HepG2 (cell line): Measurements from ENCODE around the gene EPHA6. TPM values are rescaled to one million over a fixed set of nuclear protein-coding genes. Genes with fewer than 3 reads are reported as not detected.

Source experiments
- ATAC-seq: fragments of 200-7000 bp; cut with Tn5 transposase; 3 replicates; pipeline ENCODE4 v1.9.1; 2020; ENCODE audit warnings: mild to moderate bottlenecking, moderate library complexity
- BruUV-seq: library from RNA; stranded (reverse); fragments of 400-500 nt; replicated peaks from 2 replicates; lab custom pipeline; 2021; lab: Mats Ljungman, UMichigan
- CTCF ChIA-PET: fragments of 300-600 bp; formaldehyde crosslinking; extraction: SDS; loops from one replicate; lab custom pipeline; 2021; ENCODE audit warnings: low total read pairs, inconsistent platforms, low intra/inter-chr PET ratio; lab: Yijun Ruan, JAX
- POLR2A ChIA-PET: fragments of 350-600 bp; sonication (Branson Sonifier 250); formaldehyde crosslinking; loops from one replicate; lab custom pipeline; 2020; ENCODE audit warnings: antibody characterized with exemption, inconsistent platforms; lab: Yijun Ruan, JAX
- DNase-seq: peaks from one replicate; pipeline ENCODE4 v3.0.0-alpha.2; 2015; ENCODE audit warnings: low spot score
- FAIRE-seq: peaks from 3 replicates; lab custom pipeline; 2011; peaks lifted over from hg19 to GRCh38; lab: Jason Lieb, UNC
- H2AFZ ChIP-seq: one replicate; pipeline ENCODE4 v1.6.1; 2011; ENCODE audit warnings: low read length, inconsistent platforms
- H3K27ac ChIP-seq: fragments of 300-600 bp; 3 replicates; pipeline ENCODE4 v1.8.0; 2011; ENCODE audit warnings: mixed run types, mild to moderate bottlenecking, mixed read lengths, low read length, inconsistent platforms; ENCODE audit not compliant: insufficient read depth; ENCODE audit errors: extremely low read length
- H3K27me3 ChIP-seq, 2 experiments: fragments of 200-600 bp in 1 of 2; 2 replicates in 1 of 2; 3 replicates in 1 of 2; pipeline versions ENCODE4 v1.6.0 to v1.8.0; 2011; ENCODE audit warnings: low read length in 2 of 2, mild to moderate bottlenecking in 2 of 2, moderate library complexity in 2 of 2, inconsistent platforms in 1 of 2; ENCODE audit not compliant: insufficient read depth in 2 of 2, control insufficient read depth in 1 of 2
- H3K36me3 ChIP-seq, 2 experiments: fragments of 200-600 bp in 1 of 2; replicated peaks in 1 of 2; 2 replicates in 1 of 2; 3 replicates in 1 of 2; pipeline versions ENCODE4 v1.5.1 to v1.8.0; 2011; ENCODE audit warnings: low read length in 2 of 2, inconsistent platforms in 1 of 2; ENCODE audit not compliant: insufficient read depth in 2 of 2, control insufficient read depth in 1 of 2
- H3K4me1 ChIP-seq: 2 replicates; pipeline ENCODE4 v1.5.1; 2012; ENCODE audit warnings: low read length, inconsistent platforms; ENCODE audit not compliant: insufficient read depth
- H3K4me2 ChIP-seq: 2 replicates; pipeline ENCODE4 v1.6.0; 2011; ENCODE audit warnings: low read depth, low read length, inconsistent platforms
- H3K4me3 ChIP-seq, 3 experiments: fragments of 200-600 bp in 1 of 3; sonication (generic), shearing (Covaris generic) in 1 of 3; replicated peaks in 1 of 3; 2 replicates each; pipeline ENCODE4 v1.5.1; 2011 to 2016; ENCODE audit warnings: low read length in 3 of 3, inconsistent platforms in 2 of 3, low read depth in 2 of 3, mild to moderate bottlenecking in 2 of 3, control low read depth in 1 of 3, mixed read lengths in 1 of 3; ENCODE audit not compliant: insufficient read depth in 1 of 3
- H3K79me2 ChIP-seq: one replicate; pipeline ENCODE4 v1.6.1; 2011; ENCODE audit warnings: low read length, inconsistent platforms; ENCODE audit not compliant: insufficient read depth
- H3K9ac ChIP-seq: 2 replicates; pipeline ENCODE4 v1.6.0; 2011; ENCODE audit warnings: mild to moderate bottlenecking, low read depth, low read length, inconsistent platforms; ENCODE audit not compliant: insufficient read depth
- H3K9me3 ChIP-seq: 2 replicates; pipeline ENCODE4 v1.5.1; 2012; ENCODE audit warnings: mild to moderate bottlenecking, low read length
- H4K20me1 ChIP-seq: 2 replicates; pipeline ENCODE4 v1.6.0; 2011; ENCODE audit warnings: inconsistent platforms, mild to moderate bottlenecking, low read length, moderate library complexity; ENCODE audit not compliant: insufficient read depth
- AGO2 ChIP-seq: fragments of 200-400 bp; formaldehyde crosslinking; optimal IDR thresholded peaks from 2 replicates; pipeline ENCODE3; 2017; ENCODE audit warnings: mild to moderate bottlenecking, low read depth, low read length, moderate library complexity
- ATM ChIP-seq: fragments of 450-650 bp; IDR thresholded peaks from 2 replicates; pipeline ENCODE4 v1.7.1; 2017; ENCODE audit warnings: mild to moderate bottlenecking, borderline replicate concordance
- FOXJ3 ChIP-seq: sonication (generic); formaldehyde crosslinking; IDR thresholded peaks from 2 replicates; pipeline ENCODE4 v1.4.0; 2020; ENCODE audit warnings: missing genetic modification reagents, mild to moderate bottlenecking, borderline replicate concordance
- MXD4 ChIP-seq: IDR thresholded peaks from 2 replicates; pipeline ENCODE4 v1.6.1; 2016; ENCODE audit warnings: mild to moderate bottlenecking, missing biosample characterization, missing genetic modification reagents
- ONECUT2 ChIP-seq: sonication (generic); formaldehyde crosslinking; IDR thresholded peaks from 2 replicates; pipeline ENCODE4 v1.4.0; 2020; ENCODE audit warnings: missing genetic modification reagents
- POLR2G ChIP-seq: fragments of 200-400 bp; formaldehyde crosslinking; IDR thresholded peaks from 2 replicates; pipeline ENCODE4 v1.6.1; 2018; ENCODE audit warnings: mild to moderate bottlenecking, low read depth, low read length, moderate library complexity
- RORA ChIP-seq: sonication (generic); formaldehyde crosslinking; IDR thresholded peaks from 2 replicates; pipeline ENCODE4 v1.5.0; 2020; ENCODE audit warnings: mild to moderate bottlenecking, missing genetic modification reagents, moderate library complexity
- SMARCC2 ChIP-seq: fragments of 450-650 bp; IDR thresholded peaks from 2 replicates; pipeline ENCODE4 v1.6.1; 2017; ENCODE audit warnings: antibody characterized with exemption, mild to moderate bottlenecking
- ZMAT3 ChIP-seq: sonication (generic); formaldehyde crosslinking; conservative IDR thresholded peaks from 2 replicates; pipeline ENCODE4 v1.7.0; 2021; ENCODE audit warnings: missing genetic modification reagents
- ZNF251 ChIP-seq: sonication (generic); formaldehyde crosslinking; IDR thresholded peaks from 2 replicates; pipeline ENCODE4 v1.9.0; 2021; ENCODE audit warnings: mild to moderate bottlenecking, missing genetic modification reagents
- ZNF672 ChIP-seq: sonication (generic); formaldehyde crosslinking; IDR thresholded peaks from 2 replicates; pipeline ENCODE4 v1.8.1; 2022; ENCODE audit warnings: missing genetic modification reagents
- ZNF850 ChIP-seq: sonication (generic); formaldehyde crosslinking; conservative IDR thresholded peaks from 2 replicates; pipeline ENCODE4 v1.9.0; 2021; ENCODE audit warnings: mild to moderate bottlenecking, missing genetic modification reagents
- in situ Hi-C: cut with HindIII; loops from 2 replicates; pipeline ENCODE4 v1.10.0; 2017; ENCODE audit warnings: low pct_unique_long_range_greater_than_20kb; ENCODE audit not compliant: extremely low pct_ligation_motif_present
- intact Hi-C: fragments of 100-400 bp; cut with micrococcal nuclease; formaldehyde crosslinking; loops from one replicate; pipeline ENCODE4 v1.10.0; 2022; ENCODE audit not compliant: unreplicated experiment
- polyA plus RNA-seq, 8 experiments: library from polyadenylated mRNA; depleted of rRNA in 3 of 8; stranded (reverse) in 7 of 8; unstranded in 1 of 8; fragments of >200 nt; fragmentation: Illumina TruSeq in 4 of 8; extraction: Trizol in 4 of 8; gene quantifications; 2 replicates each; pipeline versions ENCODE4 v1.2.1 to v1.2.3, GENCODE V29; 2011 to 2016; ENCODE audit warnings: low read depth in 4 of 8, missing spikeins in 1 of 8, mixed read lengths in 1 of 8; ENCODE audit not compliant: insufficient read depth in 1 of 8
- total RNA-seq, 5 experiments: library from RNA; depleted of rRNA; stranded (reverse); fragments of >200 nt; fragmentation: Illumina TruSeq; extraction: Trizol; gene quantifications; 2 replicates each; pipeline ENCODE4 v1.2.3, GENCODE V29; 2016; ENCODE audit warnings: low read depth in 1 of 5
- TF ChIP-seq, protein P1 (sequence below): sonication (generic); formaldehyde crosslinking; IDR thresholded peaks from 2 replicates; pipeline ENCODE4 v1.8.1; 2023; ENCODE audit warnings: mild to moderate bottlenecking, moderate library complexity, missing genetic modification reagents
- TF ChIP-seq, protein P2 (sequence below): sonication (generic); formaldehyde crosslinking; IDR thresholded peaks from 2 replicates; pipeline ENCODE4 v1.4.0; 2020; ENCODE audit warnings: mild to moderate bottlenecking, missing genetic modification reagents
- TF ChIP-seq, protein P3 (sequence below): sonication (generic); formaldehyde crosslinking; IDR thresholded peaks from 2 replicates; pipeline ENCODE4 v1.4.0; 2020; ENCODE audit warnings: mild to moderate bottlenecking, missing genetic modification reagents, borderline replicate concordance

Gene EPHA6
- total and polyA plus RNA-seq, 2 of the 13 experiments (the other 11 are each of a cell fraction or from before 2014, with no cell fraction given) = not detected

DNA sequence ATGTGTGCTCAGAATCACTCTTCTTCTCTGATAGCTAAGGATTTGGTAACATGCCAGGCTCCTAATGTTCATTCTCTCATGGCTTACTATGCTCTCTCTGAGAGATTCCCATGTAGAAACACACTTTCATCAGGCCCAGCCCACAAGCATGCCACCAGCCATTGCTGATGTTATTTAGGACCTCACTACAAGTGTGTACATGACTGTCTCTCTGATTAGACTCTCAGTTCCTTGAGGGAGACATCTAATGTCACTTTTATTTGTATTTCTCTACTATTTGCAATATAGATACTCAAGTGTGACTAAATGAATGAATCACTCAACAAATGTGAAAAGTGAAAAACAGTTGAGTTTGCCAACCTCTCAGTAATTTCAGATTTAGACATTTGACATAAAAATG lies 865.8 kb downstream of the EPHA6 start (continued):
- TF ChIP-seq POLR2G = no peak
- TF ChIP-seq, protein P1, sequence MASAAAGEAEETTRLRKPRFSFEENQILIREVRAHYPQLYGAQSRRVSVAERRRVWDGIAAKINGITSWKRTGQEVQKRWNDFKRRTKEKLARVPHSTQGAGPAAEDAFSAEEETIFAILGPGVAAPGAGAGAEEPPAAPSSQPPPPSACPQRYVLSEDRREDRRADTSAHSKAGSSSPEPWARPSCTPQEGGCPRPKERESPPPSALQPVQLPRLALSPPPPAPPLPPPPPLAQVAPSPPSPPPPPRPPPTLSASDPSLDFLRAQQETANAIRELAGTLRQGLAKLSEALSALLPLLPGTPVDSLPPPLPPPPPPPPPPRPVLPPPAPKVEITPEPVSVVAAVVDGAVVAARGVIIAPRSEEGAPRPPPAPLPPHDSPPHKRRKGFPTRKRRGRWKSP (CRISPR knock-in tag) = no peak
- no peak for TF ChIP-seq ZNF672 (CRISPR knock-in tag)
- TF ChIP-seq ZMAT3 (CRISPR knock-in tag) = no peak
- no peak for TF ChIP-seq MXD4 (CRISPR knock-in tag)
- no peak for TF ChIP-seq ZNF251
- no peak for TF ChIP-seq AGO2

DNA sequence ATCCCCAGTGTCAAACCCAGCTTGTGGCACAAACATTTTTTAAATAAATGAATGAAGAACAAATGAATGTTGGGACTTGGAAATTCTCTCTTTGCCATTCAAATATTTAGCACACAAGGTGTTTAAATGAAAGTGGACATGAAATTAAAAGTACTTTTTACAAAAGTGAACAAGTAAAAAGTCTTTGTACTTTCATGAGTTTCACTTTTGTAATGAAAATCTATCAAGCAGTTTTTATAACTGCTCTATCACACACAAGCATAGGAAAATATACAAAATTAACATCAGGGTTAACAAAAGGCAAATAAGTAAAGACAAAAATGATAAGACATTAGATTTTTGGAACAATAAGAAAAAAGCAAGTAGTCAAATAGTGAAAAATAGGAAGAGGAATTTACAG lies 866.3 kb downstream of the EPHA6 start:
- H3K4me1 ChIP-seq = no peaks in the 10 kb centered on the region
- FAIRE-seq = no peak
- no peak overlapping the region for H2AFZ ChIP-seq
- H3K36me3 ChIP-seq = no peaks in the 10 kb centered on the region
- H3K9me3 ChIP-seq = no peaks in the 10 kb centered on the region
- ATAC-seq = no peak
- in situ Hi-C loops (no loop called here), intact Hi-C loops (no loop called here)
- no peak for DNase-seq
- no peaks in the 10 kb centered on the region for H3K27me3 ChIP-seq
- H3K27ac ChIP-seq = no peak overlapping the region
- H3K79me2 ChIP-seq = no peaks in the 10 kb centered on the region
- no peak overlapping the region for H3K4me3 ChIP-seq
- H3K9ac ChIP-seq = no peak overlapping the region
- BruUV-seq = no TSS peak
- ChIA-PET CTCF (no interaction called here), POLR2A (no interaction called here)
- no peak overlapping the region for H3K4me2 ChIP-seq
- no peaks in the 10 kb centered on the region for H4K20me1 ChIP-seq
- TF ChIP-seq, protein P2, sequence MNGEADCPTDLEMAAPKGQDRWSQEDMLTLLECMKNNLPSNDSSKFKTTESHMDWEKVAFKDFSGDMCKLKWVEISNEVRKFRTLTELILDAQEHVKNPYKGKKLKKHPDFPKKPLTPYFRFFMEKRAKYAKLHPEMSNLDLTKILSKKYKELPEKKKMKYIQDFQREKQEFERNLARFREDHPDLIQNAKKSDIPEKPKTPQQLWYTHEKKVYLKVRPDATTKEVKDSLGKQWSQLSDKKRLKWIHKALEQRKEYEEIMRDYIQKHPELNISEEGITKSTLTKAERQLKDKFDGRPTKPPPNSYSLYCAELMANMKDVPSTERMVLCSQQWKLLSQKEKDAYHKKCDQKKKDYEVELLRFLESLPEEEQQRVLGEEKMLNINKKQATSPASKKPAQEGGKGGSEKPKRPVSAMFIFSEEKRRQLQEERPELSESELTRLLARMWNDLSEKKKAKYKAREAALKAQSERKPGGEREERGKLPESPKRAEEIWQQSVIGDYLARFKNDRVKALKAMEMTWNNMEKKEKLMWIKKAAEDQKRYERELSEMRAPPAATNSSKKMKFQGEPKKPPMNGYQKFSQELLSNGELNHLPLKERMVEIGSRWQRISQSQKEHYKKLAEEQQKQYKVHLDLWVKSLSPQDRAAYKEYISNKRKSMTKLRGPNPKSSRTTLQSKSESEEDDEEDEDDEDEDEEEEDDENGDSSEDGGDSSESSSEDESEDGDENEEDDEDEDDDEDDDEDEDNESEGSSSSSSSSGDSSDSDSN (CRISPR knock-in tag) = no peak
- TF ChIP-seq ATM = no peak
- TF ChIP-seq RORA (CRISPR knock-in tag) = no peak
- TF ChIP-seq, protein P3, sequence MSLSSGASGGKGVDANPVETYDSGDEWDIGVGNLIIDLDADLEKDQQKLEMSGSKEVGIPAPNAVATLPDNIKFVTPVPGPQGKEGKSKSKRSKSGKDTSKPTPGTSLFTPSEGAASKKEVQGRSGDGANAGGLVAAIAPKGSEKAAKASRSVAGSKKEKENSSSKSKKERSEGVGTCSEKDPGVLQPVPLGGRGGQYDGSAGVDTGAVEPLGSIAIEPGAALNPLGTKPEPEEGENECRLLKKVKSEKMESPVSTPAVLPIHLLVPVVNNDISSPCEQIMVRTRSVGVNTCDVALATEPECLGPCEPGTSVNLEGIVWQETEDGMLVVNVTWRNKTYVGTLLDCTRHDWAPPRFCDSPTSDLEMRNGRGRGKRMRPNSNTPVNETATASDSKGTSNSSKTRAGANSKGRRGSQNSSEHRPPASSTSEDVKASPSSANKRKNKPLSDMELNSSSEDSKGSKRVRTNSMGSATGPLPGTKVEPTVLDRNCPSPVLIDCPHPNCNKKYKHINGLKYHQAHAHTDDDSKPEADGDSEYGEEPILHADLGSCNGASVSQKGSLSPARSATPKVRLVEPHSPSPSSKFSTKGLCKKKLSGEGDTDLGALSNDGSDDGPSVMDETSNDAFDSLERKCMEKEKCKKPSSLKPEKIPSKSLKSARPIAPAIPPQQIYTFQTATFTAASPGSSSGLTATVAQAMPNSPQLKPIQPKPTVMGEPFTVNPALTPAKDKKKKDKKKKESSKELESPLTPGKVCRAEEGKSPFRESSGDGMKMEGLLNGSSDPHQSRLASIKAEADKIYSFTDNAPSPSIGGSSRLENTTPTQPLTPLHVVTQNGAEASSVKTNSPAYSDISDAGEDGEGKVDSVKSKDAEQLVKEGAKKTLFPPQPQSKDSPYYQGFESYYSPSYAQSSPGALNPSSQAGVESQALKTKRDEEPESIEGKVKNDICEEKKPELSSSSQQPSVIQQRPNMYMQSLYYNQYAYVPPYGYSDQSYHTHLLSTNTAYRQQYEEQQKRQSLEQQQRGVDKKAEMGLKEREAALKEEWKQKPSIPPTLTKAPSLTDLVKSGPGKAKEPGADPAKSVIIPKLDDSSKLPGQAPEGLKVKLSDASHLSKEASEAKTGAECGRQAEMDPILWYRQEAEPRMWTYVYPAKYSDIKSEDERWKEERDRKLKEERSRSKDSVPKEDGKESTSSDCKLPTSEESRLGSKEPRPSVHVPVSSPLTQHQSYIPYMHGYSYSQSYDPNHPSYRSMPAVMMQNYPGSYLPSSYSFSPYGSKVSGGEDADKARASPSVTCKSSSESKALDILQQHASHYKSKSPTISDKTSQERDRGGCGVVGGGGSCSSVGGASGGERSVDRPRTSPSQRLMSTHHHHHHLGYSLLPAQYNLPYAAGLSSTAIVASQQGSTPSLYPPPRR (CRISPR knock-in tag) = no peak
- no peak for TF ChIP-seq ZNF850
- TF ChIP-seq ONECUT2 (CRISPR knock-in tag) = no peak
- TF ChIP-seq FOXJ3 (CRISPR knock-in tag) = no peak
- TF ChIP-seq SMARCC2 = no peak
